ENCODE measurements around the gene FAM120A.

The FAM120A gene

GRCh38 chr9:93594041-93594756 lies 142.7 kb downstream of the FAM120A start:
- peaks cover 27% of the 10 kb centered on the region for H3K4me1 ChIP-seq (ENCODE audit: control insufficient read depth, insufficient read depth, low read length)
- H3K9ac ChIP-seq (ENCODE audit: low read depth, low read length): no peak overlapping the region
- H3K4me2 ChIP-seq (ENCODE audit: low read length): no peak overlapping the region
- no peaks in the 10 kb centered on the region for H3K9me3 ChIP-seq (replicated peaks; ENCODE audit: low read length)
- no peaks in the 10 kb centered on the region for H3K36me3 ChIP-seq (ENCODE audit: insufficient read depth, low read length)
- no peak overlapping the region for H3K4me3 ChIP-seq (ENCODE audit: low read length)
- H3K27me3 ChIP-seq (ENCODE audit: control insufficient read depth, insufficient read depth, low read length): no peaks in the 10 kb centered on the region

- no peak overlapping the region for H3K4me2 ChIP-seq (ENCODE audit: low read length)
- no peak overlapping the region for H3K9ac ChIP-seq (ENCODE audit: low read depth, low read length)
- peaks cover 20% of the 10 kb centered on the region for H3K4me1 ChIP-seq (ENCODE audit: control insufficient read depth, insufficient read depth, low read length)
- H3K36me3 ChIP-seq (ENCODE audit: insufficient read depth, low read length): no peaks in the 10 kb centered on the region
- no peaks in the 10 kb centered on the region for H3K27me3 ChIP-seq (ENCODE audit: control insufficient read depth, insufficient read depth, low read length)
- no peak overlapping the region for H3K4me3 ChIP-seq (ENCODE audit: low read length)
- no peaks in the 10 kb centered on the region for H3K9me3 ChIP-seq (replicated peaks; ENCODE audit: low read length)
Measured at GRCh38 chr9:93595461-93595860, 144.0 kb downstream of the FAM120A start.

- no peaks in the 10 kb centered on the region for H3K36me3 ChIP-seq (ENCODE audit: insufficient read depth, low read length)
Measured at GRCh38 chr9:93595861-93596365, 144.4 kb downstream of the FAM120A start.

GRCh38 chr9:93596399-93596798 lies 144.9 kb downstream of the FAM120A start:
- H3K4me1 ChIP-seq (ENCODE audit: control insufficient read depth, insufficient read depth, low read length): peaks cover 25% of the 10 kb centered on the region
- H3K36me3 ChIP-seq (ENCODE audit: insufficient read depth, low read length): no peaks in the 10 kb centered on the region
- H3K9me3 ChIP-seq (replicated peaks; ENCODE audit: low read length): no peaks in the 10 kb centered on the region
- no peak overlapping the region for H3K4me2 ChIP-seq (ENCODE audit: low read length)
- no peak overlapping the region for H3K9ac ChIP-seq (ENCODE audit: low read depth, low read length)
- H3K27me3 ChIP-seq (ENCODE audit: control insufficient read depth, insufficient read depth, low read length): no peaks in the 10 kb centered on the region
- H3K4me3 ChIP-seq (ENCODE audit: low read length): no peak overlapping the region

More at GRCh38 chr9:93595861-93596365, 144.4 kb downstream of the FAM120A start:
- H3K9ac ChIP-seq (ENCODE audit: low read depth, low read length): no peak overlapping the region
- peaks cover 25% of the 10 kb centered on the region for H3K4me1 ChIP-seq (ENCODE audit: control insufficient read depth, insufficient read depth, low read length)
- H3K27me3 ChIP-seq (ENCODE audit: control insufficient read depth, insufficient read depth, low read length): no peaks in the 10 kb centered on the region
- H3K4me3 ChIP-seq (ENCODE audit: low read length): no peak overlapping the region
- no peaks in the 10 kb centered on the region for H3K9me3 ChIP-seq (replicated peaks; ENCODE audit: low read length)
- no peak overlapping the region for H3K4me2 ChIP-seq (ENCODE audit: low read length)

GRCh38 chr9:93597142-93597706 lies 145.7 kb downstream of the FAM120A start:
- Histone ChIP-seq H3K27me3 (ENCODE audit: control insufficient read depth, insufficient read depth, low read length) (no peaks in the 10 kb centered on the region), H3K4me2 (ENCODE audit: low read length) (no peak overlapping the region), H3K4me3 (ENCODE audit: low read length) (no peak overlapping the region), H3K36me3 (ENCODE audit: insufficient read depth, low read length) (no peaks in the 10 kb centered on the region), H3K4me1 (ENCODE audit: control insufficient read depth, insufficient read depth, low read length) (peaks cover 25% of the 10 kb centered on the region), H3K9me3 (replicated peaks; ENCODE audit: low read length) (no peaks in the 10 kb centered on the region), H3K9ac (ENCODE audit: low read depth, low read length) (no peak overlapping the region)

- no peak overlapping the region for H3K4me3 ChIP-seq (ENCODE audit: low read length)
- no peaks in the 10 kb centered on the region for H3K27me3 ChIP-seq (ENCODE audit: control insufficient read depth, insufficient read depth, low read length)
- H3K9me3 ChIP-seq (replicated peaks; ENCODE audit: low read length): no peaks in the 10 kb centered on the region
- no peaks in the 10 kb centered on the region for H3K36me3 ChIP-seq (ENCODE audit: insufficient read depth, low read length)
- no peak overlapping the region for H3K4me2 ChIP-seq (ENCODE audit: low read length)
- H3K9ac ChIP-seq (ENCODE audit: low read depth, low read length): no peak overlapping the region
- peaks cover 25% of the 10 kb centered on the region for H3K4me1 ChIP-seq (ENCODE audit: control insufficient read depth, insufficient read depth, low read length)
Measured at GRCh38 chr9:93597871-93598646, 146.6 kb downstream of the FAM120A start.

- Histone ChIP-seq H3K4me2 (ENCODE audit: low read length) (no peak overlapping the region), H3K27me3 (ENCODE audit: control insufficient read depth, insufficient read depth, low read length) (no peaks in the 10 kb centered on the region), H3K36me3 (ENCODE audit: insufficient read depth, low read length) (no peaks in the 10 kb centered on the region), H3K4me3 (ENCODE audit: low read length) (no peak overlapping the region), H3K9me3 (replicated peaks; ENCODE audit: low read length) (no peaks in the 10 kb centered on the region), H3K4me1 (ENCODE audit: control insufficient read depth, insufficient read depth, low read length) (peaks cover 24% of the 10 kb centered on the region), H3K9ac (ENCODE audit: low read depth, low read length) (no peak overlapping the region)
Measured at GRCh38 chr9:93598647-93599241, 147.3 kb downstream of the FAM120A start.

GRCh38 chr9:93599571-93600403 lies 148.3 kb downstream of the FAM120A start:
- Histone ChIP-seq H3K4me3 (ENCODE audit: low read length) (no peak overlapping the region), H3K4me1 (ENCODE audit: control insufficient read depth, insufficient read depth, low read length) (peaks cover 15% of the 10 kb centered on the region), H3K9ac (ENCODE audit: low read depth, low read length) (no peak overlapping the region), H3K4me2 (ENCODE audit: low read length) (no peak overlapping the region), H3K27me3 (ENCODE audit: control insufficient read depth, insufficient read depth, low read length) (no peaks in the 10 kb centered on the region), H3K9me3 (replicated peaks; ENCODE audit: low read length) (no peaks in the 10 kb centered on the region), H3K36me3 (ENCODE audit: insufficient read depth, low read length) (no peaks in the 10 kb centered on the region)

- Histone ChIP-seq H3K27me3 (ENCODE audit: control insufficient read depth, insufficient read depth, low read length) (no peaks in the 10 kb centered on the region), H3K4me2 (ENCODE audit: low read length) (no peak overlapping the region), H3K4me3 (ENCODE audit: low read length) (no peak overlapping the region), H3K9ac (ENCODE audit: low read depth, low read length) (no peak overlapping the region), H3K36me3 (ENCODE audit: insufficient read depth, low read length) (no peaks in the 10 kb centered on the region), H3K9me3 (replicated peaks; ENCODE audit: low read length) (no peaks in the 10 kb centered on the region), H3K4me1 (ENCODE audit: control insufficient read depth, insufficient read depth, low read length) (peaks cover 15% of the 10 kb centered on the region)
Measured at GRCh38 chr9:93600504-93600903, 149.0 kb downstream of the FAM120A start.

GRCh38 chr9:93601063-93601462 lies 149.6 kb downstream of the FAM120A start:
- Histone ChIP-seq H3K36me3 (ENCODE audit: insufficient read depth, low read length) (no peaks in the 10 kb centered on the region), H3K27me3 (ENCODE audit: control insufficient read depth, insufficient read depth, low read length) (no peaks in the 10 kb centered on the region), H3K9me3 (replicated peaks; ENCODE audit: low read length) (no peaks in the 10 kb centered on the region), H3K4me3 (ENCODE audit: low read length) (no peak overlapping the region), H3K4me1 (ENCODE audit: control insufficient read depth, insufficient read depth, low read length) (peaks cover 15% of the 10 kb centered on the region), H3K4me2 (ENCODE audit: low read length) (no peak overlapping the region), H3K9ac (ENCODE audit: low read depth, low read length) (no peak overlapping the region)

All from skeletal muscle satellite cell (primary cell).